ENCODE results near the gene CCDC91.

The CCDC91 gene

GRCh38 chr12:28242496-28243309, 52.4 kb downstream of the CCDC91 start:
- Histone ChIP-seq H3K36me3 (ENCODE audit: control insufficient read depth, insufficient read depth, low read length) (no peaks in the 10 kb centered on the region), H3K4me3 (replicated peaks; ENCODE audit: low read depth, low read length) (no peak overlapping the region), H3K27me3 (replicated peaks; ENCODE audit: control insufficient read depth, insufficient read depth, low read length) (no peaks in the 10 kb centered on the region)
- TF ChIP-seq CTCF (IDR thresholded peaks at IDR 0.05; ENCODE audit: insufficient read depth, low read length, poor library complexity, severe bottlenecking), result no peak
- no peak for DNase-seq (ENCODE audit: extremely low read depth, insufficient read length)

GRCh38 chr12:28243310-28243633, 53.0 kb downstream of the CCDC91 start:
- no peak overlapping the region for H3K4me3 ChIP-seq (replicated peaks; ENCODE audit: low read depth, low read length)
- H3K36me3 ChIP-seq (ENCODE audit: control insufficient read depth, insufficient read depth, low read length), result no peaks in the 10 kb centered on the region
- TF ChIP-seq CTCF (IDR thresholded peaks at IDR 0.05; ENCODE audit: insufficient read depth, low read length, poor library complexity, severe bottlenecking), result no peak
- H3K27me3 ChIP-seq (replicated peaks; ENCODE audit: control insufficient read depth, insufficient read depth, low read length), result no peaks in the 10 kb centered on the region
- no peak for DNase-seq (ENCODE audit: extremely low read depth, insufficient read length)

GRCh38 chr12:28247806-28248205, 57.5 kb downstream of the CCDC91 start:
- no peak for TF ChIP-seq CTCF (IDR thresholded peaks at IDR 0.05; ENCODE audit: insufficient read depth, low read length, poor library complexity, severe bottlenecking)

GRCh38 chr12:28248555-28249145, 58.4 kb downstream of the CCDC91 start:
- H3K4me3 ChIP-seq (replicated peaks; ENCODE audit: low read depth, low read length), result no peak overlapping the region
- H3K36me3 ChIP-seq (ENCODE audit: control insufficient read depth, insufficient read depth, low read length), result no peaks in the 10 kb centered on the region
- no peaks in the 10 kb centered on the region for H3K27me3 ChIP-seq (replicated peaks; ENCODE audit: control insufficient read depth, insufficient read depth, low read length)
- DNase-seq (ENCODE audit: extremely low read depth, insufficient read length), result no peak
- TF ChIP-seq CTCF (IDR thresholded peaks at IDR 0.05; ENCODE audit: insufficient read depth, low read length, poor library complexity, severe bottlenecking), result no peak

More at GRCh38 chr12:28247806-28248205, 57.5 kb downstream of the CCDC91 start:
- Histone ChIP-seq H3K4me3 (replicated peaks; ENCODE audit: low read depth, low read length) (no peak overlapping the region), H3K27me3 (replicated peaks; ENCODE audit: control insufficient read depth, insufficient read depth, low read length) (no peaks in the 10 kb centered on the region), H3K36me3 (ENCODE audit: control insufficient read depth, insufficient read depth, low read length) (no peaks in the 10 kb centered on the region)
- DNase-seq (ENCODE audit: extremely low read depth, insufficient read length), result no peak

- no peak for TF ChIP-seq CTCF (IDR thresholded peaks at IDR 0.05; ENCODE audit: insufficient read depth, low read length, poor library complexity, severe bottlenecking)
- DNase-seq (ENCODE audit: extremely low read depth, insufficient read length), result no peak
- Histone ChIP-seq H3K36me3 (ENCODE audit: control insufficient read depth, insufficient read depth, low read length) (no peaks in the 10 kb centered on the region), H3K4me3 (replicated peaks; ENCODE audit: low read depth, low read length) (peak overlapping the region; percentile 38), H3K27me3 (replicated peaks; ENCODE audit: control insufficient read depth, insufficient read depth, low read length) (no peaks in the 10 kb centered on the region)
These were observed 62.9 kb downstream of the CCDC91 start for GRCh38 chr12:28253161-28253641.

Data from GM06990 (cell line).